Uterus (tissue), 2 donors: ENCODE measurements around the gene SLC34A2.

Experiments
- CTCF ChIP-seq, 4 experiments: fragments of 200-600 bp in 2 of 4; fragments of 450-650 bp in 2 of 4; sonication (generic) in 2 of 4; IDR thresholded peaks; one replicate each; pipeline ENCODE4 v1.5.1; 2016 to 2019; ENCODE audit warnings: antibody characterized with exemption in 4 of 4, mild to moderate bottlenecking in 2 of 4, moderate library complexity in 1 of 4
- POLR2A ChIP-seq, 2 donors: fragments of 450-650 bp; IDR thresholded peaks; one replicate each; pipeline ENCODE4 v1.6.1; 2016; ENCODE audit warnings: antibody characterized with exemption in 2 of 2, mild to moderate bottlenecking in 1 of 2, moderate library complexity in 1 of 2

GRCh38 chr4:25696409-25696808 lies 40.8 kb downstream of the SLC34A2 start:
- TF ChIP-seq CTCF (IDR thresholded peaks at IDR 0.05) = no peak
- TF ChIP-seq POLR2A (IDR thresholded peaks at IDR 0.05) = no peak
